Tibial artery (tissue), 4 donors: ENCODE measurements around the gene ARL5C.
A peak's percentile ranks its signal among the peaks of the same experiment; 100 is the strongest.

Source experiments
- DNase-seq, 2 donors: peaks; one replicate each; pipeline ENCODE4 v3.0.0-alpha.2; 2019
- H3K27ac ChIP-seq, 2 donors: fragments of 200-600 bp; sonication (generic) in 1 of 2; 1 replicate in 1 of 2; 2 replicates in 1 of 2; pipeline ENCODE4 v1.5.1; 2018 to 2019; ENCODE audit warnings: mild to moderate bottlenecking in 1 of 2
- H3K27me3 ChIP-seq, 2 donors: fragments of 200-600 bp; sonication (generic) in 1 of 2; one replicate each; pipeline versions ENCODE4 v1.5.1 to v1.6.0; 2016 to 2019
- H3K36me3 ChIP-seq, 3 donors: fragments of 200-600 bp; sonication (generic) in 2 of 3; one replicate each; pipeline ENCODE4 v1.5.1; 2016 to 2019; ENCODE audit warnings: mild to moderate bottlenecking in 2 of 3
- H3K4me1 ChIP-seq, 4 donors: fragments of 200-600 bp; sonication (generic) in 2 of 4; 1 replicate in 3 of 4; 2 replicates in 1 of 4; pipeline ENCODE4 v1.5.1; 2016 to 2019
- H3K4me3 ChIP-seq, 2 donors: fragments of 200-600 bp; sonication (generic) in 1 of 2; 1 replicate in 1 of 2; 2 replicates in 1 of 2; pipeline ENCODE4 v1.5.1; 2018 to 2019; ENCODE audit warnings: mild to moderate bottlenecking in 2 of 2
- H3K9me3 ChIP-seq, 3 donors: fragments of 200-600 bp; sonication (generic) in 1 of 3; one replicate each; pipeline ENCODE4 v1.5.1; 2016 to 2019
- intact Hi-C: fragments of 100-400 bp; cut with DNase I; formaldehyde crosslinking; loops from one replicate; pipeline ENCODE4 v1.15.0; 2023; ENCODE audit warnings: low total_unique reads
- TF ChIP-seq, protein P1 (sequence below), 2 experiments: fragments of 200-600 bp in 1 of 2; fragments of 450-650 bp in 1 of 2; IDR thresholded peaks; one replicate each; pipeline ENCODE4 v1.5.1; 2017 to 2019; ENCODE audit warnings: antibody characterized with exemption in 2 of 2, mild to moderate bottlenecking in 1 of 2, moderate library complexity in 1 of 2

ARL5C gene

DNA sequence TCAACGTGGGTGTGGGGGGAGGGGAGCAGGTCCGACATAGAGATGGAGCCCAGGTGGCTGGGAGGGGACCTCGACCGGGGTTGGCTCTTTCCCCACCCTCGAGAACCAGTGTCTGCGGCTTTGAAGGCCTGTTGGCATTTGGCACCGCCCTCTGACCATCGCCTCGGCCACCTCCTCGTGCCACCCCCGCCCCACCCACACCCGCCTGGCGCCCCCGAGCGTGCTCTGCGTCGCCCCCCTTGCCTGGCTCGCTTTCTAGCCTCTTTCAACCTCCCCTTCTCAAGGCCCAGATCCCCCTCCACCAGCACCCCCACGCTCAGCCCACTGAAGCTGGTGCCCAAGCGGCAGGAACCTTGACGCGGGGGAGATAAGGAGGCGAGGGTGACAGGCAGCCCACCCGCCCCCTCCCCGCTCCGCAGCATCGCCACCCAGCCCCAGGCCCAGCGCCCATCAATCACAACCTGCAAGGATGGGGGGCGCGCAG, 30.9 kb upstream of the ARL5C start:
- H3K9me3 ChIP-seq: no peaks in the 10 kb centered on the region
- peaks cover 21 to 39% (median 23%) of the 10 kb centered on the region in 3 donors for H3K36me3 ChIP-seq
- H3K4me1 ChIP-seq: peaks cover 0 to 66% (median 55%) of the 10 kb centered on the region in 4 donors
- TF ChIP-seq, protein P1, sequence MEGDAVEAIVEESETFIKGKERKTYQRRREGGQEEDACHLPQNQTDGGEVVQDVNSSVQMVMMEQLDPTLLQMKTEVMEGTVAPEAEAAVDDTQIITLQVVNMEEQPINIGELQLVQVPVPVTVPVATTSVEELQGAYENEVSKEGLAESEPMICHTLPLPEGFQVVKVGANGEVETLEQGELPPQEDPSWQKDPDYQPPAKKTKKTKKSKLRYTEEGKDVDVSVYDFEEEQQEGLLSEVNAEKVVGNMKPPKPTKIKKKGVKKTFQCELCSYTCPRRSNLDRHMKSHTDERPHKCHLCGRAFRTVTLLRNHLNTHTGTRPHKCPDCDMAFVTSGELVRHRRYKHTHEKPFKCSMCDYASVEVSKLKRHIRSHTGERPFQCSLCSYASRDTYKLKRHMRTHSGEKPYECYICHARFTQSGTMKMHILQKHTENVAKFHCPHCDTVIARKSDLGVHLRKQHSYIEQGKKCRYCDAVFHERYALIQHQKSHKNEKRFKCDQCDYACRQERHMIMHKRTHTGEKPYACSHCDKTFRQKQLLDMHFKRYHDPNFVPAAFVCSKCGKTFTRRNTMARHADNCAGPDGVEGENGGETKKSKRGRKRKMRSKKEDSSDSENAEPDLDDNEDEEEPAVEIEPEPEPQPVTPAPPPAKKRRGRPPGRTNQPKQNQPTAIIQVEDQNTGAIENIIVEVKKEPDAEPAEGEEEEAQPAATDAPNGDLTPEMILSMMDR (IDR thresholded peaks at IDR 0.05): no peak
- no peaks in the 10 kb centered on the region for H3K27me3 ChIP-seq
- peak overlapping the region; percentile 98 to 100 for H3K27ac ChIP-seq
- intact Hi-C loops: loop anchor here (5.0 kb wide), 1 partner anchor 35 kb away; no protein-coding TSS in a partner anchor
- H3K4me3 ChIP-seq: peak overlapping the region; percentile 80 to 95
- peak; percentile 51 to 89 for DNase-seq

DNA sequence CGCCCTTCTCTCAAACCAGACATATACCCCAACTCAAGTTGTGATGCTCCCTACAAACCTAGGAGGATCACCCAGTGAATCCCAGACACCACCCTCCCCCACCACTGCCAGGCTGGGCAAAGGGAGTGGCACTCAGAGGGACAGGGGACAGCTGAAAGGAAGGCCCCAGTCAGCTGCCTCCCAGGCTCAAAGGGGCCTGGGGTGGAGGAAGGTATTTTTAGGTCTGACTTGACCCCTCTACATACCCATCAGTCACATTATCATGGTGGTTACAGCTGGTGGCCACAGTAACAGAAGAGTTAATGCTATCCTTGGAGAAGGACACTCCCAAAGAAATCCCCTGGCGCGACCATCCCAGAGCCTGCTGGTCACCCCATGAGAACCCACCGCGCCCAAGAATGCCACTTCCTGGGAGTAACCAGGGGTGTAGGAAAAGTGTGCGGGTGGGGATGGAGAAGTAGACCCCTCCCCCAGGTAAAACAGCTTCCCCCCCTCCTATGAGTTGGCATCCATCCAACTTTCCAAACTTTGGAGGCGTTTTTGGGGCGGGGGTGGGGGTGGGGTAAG, 30.4 kb upstream of the ARL5C start:
- peaks cover 0 to 61% (median 49%) of the 10 kb centered on the region in 4 donors for H3K4me1 ChIP-seq
- DNase-seq: no peak
- intact Hi-C loops: loop anchor here (5.0 kb wide), 1 partner anchor 36 kb away; no protein-coding TSS in a partner anchor
- H3K27me3 ChIP-seq: no peaks in the 10 kb centered on the region
- H3K27ac ChIP-seq: peak overlapping the region; percentile 98 to 100
- H3K36me3 ChIP-seq: peaks cover 21 to 39% (median 23%) of the 10 kb centered on the region in 3 donors
- H3K9me3 ChIP-seq: no peaks in the 10 kb centered on the region
- TF ChIP-seq, protein P1 (IDR thresholded peaks at IDR 0.05): no peak
- H3K4me3 ChIP-seq: peak overlapping the region; percentile 80 to 95

DNA sequence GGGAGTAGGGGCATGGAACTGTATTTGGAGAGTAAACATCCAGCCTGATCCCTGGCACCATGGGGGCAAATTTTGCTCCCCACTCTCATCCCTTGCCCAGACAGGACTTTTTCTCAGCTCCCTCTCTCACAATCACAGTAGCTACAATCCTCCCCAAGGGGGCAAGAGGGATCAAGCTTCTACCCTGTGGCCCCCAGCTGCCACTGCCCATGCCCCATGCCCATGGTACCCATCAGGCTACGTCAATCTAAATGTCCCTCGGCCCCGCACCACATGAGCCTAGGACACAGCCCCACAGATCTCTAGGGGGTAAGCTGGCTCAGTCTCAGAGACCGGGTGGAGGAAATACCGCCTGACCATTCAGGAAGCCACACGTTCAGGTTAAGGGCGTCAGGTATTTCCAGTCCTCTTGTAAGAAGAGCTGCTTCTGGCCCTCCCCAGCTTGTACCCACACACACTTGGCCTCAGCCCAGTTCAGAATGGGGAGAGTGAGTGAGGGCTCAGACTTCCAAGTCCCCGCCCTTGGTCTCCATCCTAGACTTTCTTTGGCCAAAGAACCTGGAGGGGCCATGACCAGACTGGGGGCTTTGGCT, 29.7 kb upstream of the ARL5C start:
- Histone ChIP-seq H3K4me1 (peaks cover 0 to 54% (median 43%) of the 10 kb centered on the region in 4 donors), H3K9me3 (no peaks in the 10 kb centered on the region), H3K27me3 (no peaks in the 10 kb centered on the region), H3K36me3 (peaks cover 27 to 43% (median 27%) of the 10 kb centered on the region in 3 donors), H3K27ac (peak overlapping the region; percentile 98 to 100), H3K4me3 (peak overlapping the region; percentile 80 to 95)
- peak; percentile 60 to 84 for DNase-seq
- TF ChIP-seq, protein P1 (IDR thresholded peaks at IDR 0.05): no peak
- intact Hi-C loops: loop anchor here (5.0 kb wide), 1 partner anchor 37 kb away; no protein-coding TSS in a partner anchor

DNA sequence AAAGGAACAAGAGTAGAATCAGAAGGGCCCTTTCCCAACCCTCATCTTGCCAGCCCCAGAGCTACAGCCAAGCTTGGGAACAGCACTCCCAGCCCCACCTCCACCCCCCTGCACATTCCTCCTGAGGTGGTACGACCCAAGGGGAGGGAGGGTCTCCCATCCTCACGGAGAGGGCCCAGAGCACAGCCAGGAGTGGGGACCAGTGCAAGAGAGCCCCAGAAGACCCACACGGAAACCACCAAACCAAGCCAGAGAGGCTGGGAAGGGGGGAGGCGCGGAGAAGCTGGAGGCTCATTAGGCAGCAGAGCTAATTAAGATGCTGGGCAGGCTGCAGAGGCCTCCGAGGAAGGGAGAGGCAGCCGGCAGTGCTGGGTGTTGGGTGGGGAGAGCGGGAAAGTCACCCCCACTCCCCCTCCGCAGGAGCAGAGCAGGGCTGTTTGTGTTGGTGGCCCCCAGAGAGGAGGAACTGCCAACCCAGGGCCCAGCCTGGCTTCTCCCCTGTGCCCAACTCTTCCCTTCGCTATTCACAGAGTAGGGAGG, 29.1 kb upstream of the ARL5C start:
- Histone ChIP-seq H3K9me3 (no peaks in the 10 kb centered on the region), H3K4me1 (peaks cover 0 to 54% (median 43%) of the 10 kb centered on the region in 4 donors), H3K27ac (peak overlapping the region; percentile 98 to 100), H3K27me3 (no peaks in the 10 kb centered on the region), H3K4me3 (peak overlapping the region; percentile 80 to 95), H3K36me3 (peaks cover 32 to 49% (median 33%) of the 10 kb centered on the region in 3 donors)
- intact Hi-C loops: loop anchor here (5.0 kb wide), 1 partner anchor 37 kb away; no protein-coding TSS in a partner anchor
- DNase-seq: peak in 1 of 2 donors; percentile 75
- TF ChIP-seq, protein P1 (IDR thresholded peaks at IDR 0.05): no peak

DNA sequence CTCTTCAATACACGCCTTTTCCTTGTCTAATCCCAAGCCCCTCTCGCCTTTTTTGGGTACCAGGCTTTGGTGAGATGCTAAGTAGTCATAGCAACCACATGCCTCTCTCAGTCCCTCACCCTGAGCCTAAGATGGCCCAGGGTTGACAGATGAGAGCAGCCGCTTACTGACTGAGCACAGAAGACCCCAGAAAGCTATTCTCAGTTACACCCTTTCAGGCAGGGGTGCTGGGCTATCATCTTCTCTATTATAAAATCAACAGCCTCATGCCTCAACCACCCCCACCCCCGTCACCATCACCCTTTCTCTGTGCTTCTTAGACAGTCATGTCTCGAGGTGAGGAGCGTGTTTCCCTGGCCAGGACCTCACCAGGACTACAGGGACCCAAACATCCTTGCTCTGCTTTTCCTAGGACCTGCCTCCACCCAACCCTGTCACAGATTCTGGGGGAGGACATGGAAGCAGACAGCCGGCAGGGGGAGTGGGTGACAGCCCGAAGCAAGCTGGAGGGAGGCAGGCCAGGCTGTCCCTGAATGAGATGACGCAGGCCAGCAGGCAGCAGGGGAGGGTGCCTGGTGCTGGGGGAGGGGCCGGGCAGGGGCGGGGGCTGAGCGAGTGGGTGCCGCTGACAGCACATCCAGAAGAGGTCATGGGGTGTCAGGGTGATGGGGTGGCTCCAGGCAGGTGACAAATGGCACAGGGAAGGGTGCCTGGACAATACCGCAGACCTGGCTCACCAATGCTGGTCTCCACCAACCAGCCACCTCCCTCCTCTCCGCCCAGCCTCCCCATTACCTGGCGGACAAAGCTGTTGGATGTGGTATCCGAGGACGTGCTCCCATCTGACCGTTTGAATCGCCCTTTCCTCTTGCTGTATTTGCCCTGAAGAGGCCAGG, 28.4 kb upstream of the ARL5C start:
- Histone ChIP-seq H3K27me3 (no peaks in the 10 kb centered on the region), H3K4me3 (peak overlapping the region; percentile 80 to 95), H3K9me3 (no peaks in the 10 kb centered on the region), H3K4me1 (peaks cover 0 to 51% (median 41%) of the 10 kb centered on the region in 4 donors), H3K36me3 (peaks cover 39 to 56% (median 40%) of the 10 kb centered on the region in 3 donors), H3K27ac (peak overlapping the region; percentile 98 to 100)
- intact Hi-C loops: no loop called here
- TF ChIP-seq, protein P1 (IDR thresholded peaks at IDR 0.05): peak; percentile 59 to 68
- DNase-seq: peak; percentile 78 to 93
